NCI-H2227 (cell line): ENCODE data around the gene SAPCD2.

Experiments
- DNase-seq: peaks from one replicate; lab custom pipeline; 2025; ENCODE audit not compliant: unreplicated experiment; lab: John Stamatoyannopoulos, UW

The SAPCD2 gene

DNA sequence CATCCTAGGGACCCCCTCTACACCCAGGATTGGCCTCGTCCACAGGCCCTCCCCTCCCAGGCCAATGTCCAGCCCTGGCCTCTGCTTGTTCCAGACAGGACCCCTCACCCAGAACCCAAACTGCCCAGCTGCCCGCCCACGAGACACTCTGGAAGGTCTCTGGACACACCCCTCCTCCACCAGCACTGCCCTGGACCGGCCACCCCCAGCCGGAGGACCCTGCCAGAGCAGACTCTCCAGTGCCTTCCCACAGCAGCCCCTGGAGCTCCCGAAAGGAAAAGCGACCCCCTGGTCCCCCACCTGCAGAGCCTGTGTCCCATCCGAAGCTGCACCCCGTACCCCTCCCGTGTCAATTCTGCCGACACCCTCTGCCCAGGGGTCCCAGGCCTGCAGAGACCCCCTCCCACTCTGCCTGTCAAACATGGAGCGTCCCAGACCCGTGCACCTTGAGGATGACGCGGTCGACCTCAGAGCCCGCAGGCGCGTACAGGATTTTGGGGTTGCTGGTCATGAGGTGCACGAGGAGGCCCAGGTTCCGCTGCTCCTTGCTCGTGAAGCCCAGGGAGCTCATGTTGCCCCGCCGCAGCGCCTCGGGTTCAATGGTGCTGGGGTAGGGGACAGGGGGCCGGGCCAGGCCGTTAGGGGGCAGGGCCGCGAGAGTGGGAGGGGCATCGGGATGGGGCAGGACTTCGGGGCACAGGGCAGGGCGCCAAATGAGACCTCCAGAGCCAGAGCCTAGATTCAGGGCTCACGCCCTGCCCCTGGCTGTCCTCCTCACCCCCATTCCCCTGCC is 50.3 kb downstream of the SAPCD2 start:
- DNase-seq: no peak

DNA sequence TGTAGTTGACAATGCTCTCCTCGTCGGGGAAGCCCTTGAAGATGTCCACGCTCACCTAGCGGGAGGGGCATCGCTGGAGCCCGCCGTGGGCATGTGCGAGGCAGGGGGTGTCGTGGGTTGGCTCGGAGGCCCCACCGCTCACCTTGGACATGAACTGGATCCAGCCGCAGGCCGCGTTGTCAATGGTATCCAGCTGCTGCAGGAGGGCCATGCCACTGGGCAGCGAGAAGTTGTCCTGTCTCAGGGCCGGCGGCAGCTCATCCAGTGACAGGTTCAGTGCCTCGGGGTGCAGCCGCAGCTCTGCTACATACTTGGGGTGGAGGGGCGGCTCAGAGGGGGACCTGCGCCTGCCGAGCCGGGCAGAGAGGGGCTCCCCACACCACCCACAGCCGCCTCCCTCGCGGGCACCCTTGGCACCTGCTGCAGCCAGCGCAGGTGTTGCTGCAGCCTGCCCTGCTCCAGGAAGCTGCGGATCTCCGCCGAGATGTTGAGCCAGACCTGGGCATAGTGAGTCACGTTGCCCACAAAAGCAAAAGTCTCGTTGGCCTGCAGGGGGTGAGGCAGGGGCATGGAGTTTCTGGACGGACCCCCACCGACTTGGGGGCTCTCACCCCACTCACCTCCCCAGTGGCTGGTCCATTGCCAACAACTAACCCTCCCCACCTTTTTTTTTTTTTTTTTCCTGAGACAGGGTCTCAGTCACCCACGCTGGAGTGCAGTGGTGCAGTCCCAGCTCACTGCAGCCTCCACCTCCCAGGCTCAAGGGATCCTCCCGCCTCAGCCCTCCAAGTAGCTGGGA is 51.4 kb downstream of the SAPCD2 start:
- no peak for DNase-seq

DNA sequence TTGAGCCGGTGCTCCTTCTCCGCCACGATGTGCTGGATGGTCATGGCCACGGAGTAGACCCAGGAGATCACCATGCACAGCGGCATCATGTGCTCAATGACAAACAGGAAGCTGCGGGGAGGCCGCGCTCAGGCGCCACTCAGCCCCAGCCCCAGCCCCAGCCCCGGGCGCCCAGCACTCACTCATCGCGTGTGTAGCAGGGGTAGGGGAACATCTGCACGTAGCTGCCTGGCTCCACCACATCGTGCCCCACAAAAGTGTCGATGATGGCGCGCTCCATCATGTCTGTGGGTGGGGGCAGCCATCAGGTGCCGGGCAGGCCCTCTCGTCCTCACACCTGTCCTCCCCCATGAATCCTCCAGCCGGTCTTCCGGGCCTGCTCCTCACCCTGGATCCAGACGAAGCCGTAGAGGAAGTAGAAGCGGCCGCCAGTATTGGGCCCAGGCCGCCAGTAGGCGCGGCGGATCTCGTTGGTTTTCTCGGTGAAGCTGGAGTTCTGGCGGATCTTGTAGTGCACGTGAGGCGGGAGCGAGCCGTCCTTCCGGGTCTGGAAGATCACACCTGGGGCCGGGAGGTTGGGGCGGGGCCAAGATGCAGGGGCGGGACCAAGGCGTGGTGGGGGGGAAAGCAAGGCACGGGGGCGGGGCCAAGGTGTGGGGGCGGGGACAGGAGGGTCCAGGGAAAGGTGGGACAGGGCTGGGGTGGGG is 52.4 kb downstream of the SAPCD2 start:
- DNase-seq: no peak

DNA sequence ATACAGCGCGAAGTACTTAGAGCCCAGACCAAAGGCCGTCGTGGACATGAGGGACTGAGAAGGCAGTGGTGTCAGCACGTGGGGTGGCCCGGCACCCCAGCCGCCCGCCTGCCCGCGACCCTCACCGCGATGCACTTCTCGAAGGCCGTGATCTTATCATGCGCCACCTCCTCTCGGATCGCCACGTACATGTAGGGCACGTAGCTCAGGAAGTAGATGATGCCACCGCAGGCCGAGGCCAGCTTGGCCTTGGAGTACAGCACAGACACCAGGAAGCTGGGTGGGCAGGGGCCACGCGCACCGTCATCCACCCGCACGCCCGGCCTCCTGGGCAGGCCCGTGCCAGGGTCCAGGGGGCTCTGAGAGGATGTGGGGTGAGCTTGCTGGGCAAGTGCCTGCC is 53.3 kb downstream of the SAPCD2 start:
- no peak for DNase-seq

DNA sequence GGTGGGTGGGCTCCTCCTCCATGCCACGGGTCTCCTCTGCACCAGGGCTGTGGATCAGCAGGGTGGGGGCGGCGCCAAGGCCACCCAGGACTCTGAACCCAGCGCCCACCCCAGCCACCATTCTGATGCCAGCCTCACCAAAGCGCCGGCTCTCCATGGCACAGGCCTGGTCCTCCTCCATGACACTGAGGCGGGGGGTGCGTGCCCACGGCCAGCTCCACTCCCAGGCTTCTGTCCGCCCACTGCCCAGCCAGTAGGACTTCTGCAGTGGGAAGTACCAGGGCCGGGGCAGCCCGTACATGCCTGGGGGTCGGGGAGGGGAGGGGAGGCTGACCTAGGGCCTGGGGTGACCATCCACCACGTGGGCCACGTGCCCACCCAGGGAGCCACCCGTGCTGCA is 53.9 kb downstream of the SAPCD2 start:
- no peak for DNase-seq

DNA sequence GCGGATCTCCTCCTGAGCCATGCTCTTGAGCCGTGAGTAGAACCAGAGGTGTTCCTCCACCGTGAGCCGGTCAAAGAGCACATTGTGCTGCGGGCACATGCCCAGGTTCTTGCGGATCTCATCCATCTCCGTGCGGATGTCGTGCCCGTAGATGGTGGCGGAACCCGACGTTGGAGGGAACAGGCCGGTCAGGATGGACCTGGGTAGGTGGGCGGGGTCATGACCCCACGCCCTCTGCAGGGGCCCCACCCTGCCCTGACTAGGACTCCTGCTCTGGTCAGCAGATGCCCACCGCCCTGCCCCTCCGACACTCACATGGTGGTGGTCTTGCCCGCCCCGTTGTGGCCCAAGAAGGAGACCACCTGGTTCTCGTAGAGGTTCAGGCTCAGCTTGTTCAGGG is 54.4 kb downstream of the SAPCD2 start:
- DNase-seq: no peak

DNA sequence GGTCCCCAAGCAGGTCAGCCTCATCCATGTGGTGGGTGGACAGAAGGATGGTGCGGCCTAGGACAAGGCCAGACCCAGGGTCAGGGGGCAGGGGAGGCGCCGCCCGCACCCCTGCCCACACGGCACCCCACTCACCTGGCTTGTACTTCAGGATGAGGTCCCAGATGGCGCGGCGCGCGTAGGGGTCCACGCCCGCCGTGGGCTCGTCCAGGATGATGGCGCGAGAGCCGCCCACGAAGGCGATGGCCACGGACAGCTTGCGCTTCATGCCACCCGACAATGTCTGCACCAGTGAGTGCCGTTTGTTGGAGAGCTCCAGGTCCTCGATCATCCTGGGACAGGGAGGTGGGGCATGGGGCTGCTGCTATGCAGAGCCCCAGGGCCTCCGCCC is 54.8 kb downstream of the SAPCD2 start:
- no peak for DNase-seq

DNA sequence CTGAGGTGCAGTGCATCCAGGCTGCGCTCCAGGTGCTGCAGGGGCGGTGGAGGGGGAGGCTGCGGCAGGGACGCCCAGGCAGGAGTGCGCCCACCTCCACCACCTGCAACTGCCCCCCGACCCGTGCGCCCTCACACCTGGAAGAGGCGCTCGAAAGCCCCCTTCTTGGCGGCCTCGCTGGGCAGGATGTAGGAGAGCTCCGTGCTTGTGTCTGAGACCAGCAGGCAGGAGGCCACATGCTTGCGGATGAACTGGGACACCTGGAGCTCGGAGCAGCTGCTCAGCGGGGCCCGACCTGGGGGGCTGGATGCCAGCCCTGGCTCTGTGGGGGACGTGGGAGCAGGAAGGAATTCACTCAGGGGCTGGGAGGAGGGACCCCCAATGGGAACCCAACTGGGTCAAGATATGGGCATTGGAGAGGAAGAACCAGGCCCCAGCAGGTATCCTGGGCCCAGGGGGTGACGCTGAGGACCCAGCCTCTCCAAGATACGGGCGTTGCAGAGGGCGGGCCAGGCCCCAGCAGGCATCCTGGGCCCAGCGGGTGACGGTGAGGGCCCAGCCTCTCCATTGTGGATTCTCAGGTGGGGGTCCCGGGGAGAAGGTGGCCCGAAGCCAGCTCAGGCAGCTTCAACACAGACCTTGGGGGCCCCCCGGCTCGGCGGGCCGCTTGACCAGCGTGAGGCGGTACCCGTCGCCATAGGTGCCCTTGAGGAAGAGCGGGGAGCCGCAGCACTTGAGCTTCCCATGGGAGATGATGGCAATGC is 55.4 kb downstream of the SAPCD2 start:
- no peak for DNase-seq

DNA sequence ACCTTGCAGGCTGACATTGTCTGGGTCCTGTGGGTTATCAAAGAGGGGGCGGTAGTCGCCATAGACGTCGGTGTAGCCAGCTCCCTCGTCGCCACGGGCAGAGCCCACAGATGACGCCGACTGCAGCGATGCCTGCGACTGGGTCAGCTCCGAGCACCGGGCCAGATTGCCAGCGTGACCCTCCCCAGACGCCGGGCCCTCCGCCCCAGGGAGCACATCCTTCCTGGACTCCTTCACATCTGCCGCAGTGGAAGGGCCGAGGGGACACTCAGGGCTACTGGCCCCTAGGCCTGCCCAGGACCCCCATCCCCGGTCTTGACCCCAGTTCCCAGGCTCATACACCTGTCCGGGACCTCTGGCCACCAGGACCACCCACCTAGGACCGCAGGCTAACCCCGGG is 56.2 kb downstream of the SAPCD2 start:
- DNase-seq: no peak

DNA sequence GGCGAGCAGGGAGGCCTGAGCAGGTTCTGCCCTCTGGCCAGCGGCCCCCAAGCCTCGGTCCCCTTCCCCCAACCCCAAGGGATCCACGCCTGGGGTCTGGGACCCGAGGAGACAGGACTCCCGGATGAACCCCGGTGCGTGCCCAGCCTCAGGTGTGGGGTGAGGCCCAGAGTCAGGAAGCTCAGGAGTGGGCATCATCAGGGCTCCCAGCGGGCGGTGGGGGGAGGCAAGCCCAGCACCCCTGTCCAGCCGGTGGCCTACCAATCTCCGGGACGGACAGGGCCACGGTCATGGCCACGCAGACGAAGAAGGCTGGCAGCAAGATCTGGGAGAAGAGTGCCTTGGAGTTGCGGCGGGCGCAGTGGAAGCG is 56.8 kb downstream of the SAPCD2 start:
- DNase-seq: no peak

DNA sequence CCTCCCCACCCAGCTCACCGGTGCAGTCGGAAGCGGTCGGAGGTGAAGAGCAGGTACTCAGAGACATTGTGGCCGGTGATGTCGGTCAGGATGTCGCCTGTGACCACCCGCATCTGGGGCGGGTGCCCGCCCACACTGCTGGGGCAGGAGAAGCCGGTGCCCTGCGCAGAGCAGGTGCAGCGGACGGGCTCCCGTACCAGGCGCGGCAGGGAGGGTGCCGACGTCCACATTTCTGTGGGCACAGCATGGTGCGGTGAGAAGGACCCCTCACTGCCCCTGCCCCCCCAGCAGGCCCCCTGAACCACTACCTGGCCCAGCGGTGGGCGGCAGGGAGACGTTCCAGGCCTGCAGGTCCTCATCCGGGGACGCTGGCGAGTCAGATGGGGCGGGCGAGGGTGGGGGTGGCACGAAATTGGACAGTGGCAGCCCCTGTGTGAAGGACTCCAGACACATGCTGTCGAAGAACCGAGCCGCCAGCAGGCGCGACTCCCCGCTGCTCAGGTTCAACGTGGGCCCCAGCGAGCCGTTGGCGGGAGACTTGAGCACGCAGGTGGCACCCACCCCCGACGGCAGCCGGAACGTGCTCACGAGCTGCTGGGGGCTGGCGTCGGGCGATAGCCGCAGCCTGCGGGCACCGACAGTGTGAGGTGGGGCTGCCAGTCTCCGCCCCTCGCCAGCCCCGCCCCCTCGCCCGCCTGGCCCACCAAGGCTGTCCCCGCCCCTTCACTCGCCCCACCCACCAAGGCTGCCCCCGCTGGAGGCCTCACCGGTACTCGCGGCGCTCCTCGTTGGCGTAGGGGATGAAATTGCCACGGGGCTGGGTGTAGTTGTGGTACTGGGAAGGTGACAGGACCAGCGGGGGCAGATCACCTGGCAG is 57.4 kb downstream of the SAPCD2 start:
- no peak for DNase-seq
